SK-N-SH (cell line): ENCODE data around the gene AACS. TPM values are rescaled to one million over a fixed set of nuclear protein-coding genes. Genes with fewer than 3 reads are reported as not detected.

Experiments used
- CTCF ChIA-PET: fragments of 300-600, 350-600 bp; formaldehyde crosslinking; extraction: SDS; loops from one replicate; lab custom pipeline; 2021; lab: Yijun Ruan, JAX
- POLR2A ChIA-PET: fragments of 350-600 bp; sonication (Branson Sonifier 250); formaldehyde crosslinking; extraction: SDS; loops from one replicate; lab custom pipeline; 2020; ENCODE audit warnings: antibody characterized with exemption, inconsistent platforms; lab: Yijun Ruan, JAX
- DNase-seq: peaks from one replicate; pipeline ENCODE4 v3.0.0; 2012
- H2AFZ ChIP-seq: fragments of 200-600 bp; sonication (generic); 2 replicates; pipeline ENCODE4 v1.8.1; 2016; ENCODE audit warnings: antibody characterized with exemption, mild to moderate bottlenecking, low read depth
- H3F3A ChIP-seq: fragments of 200-600 bp; sonication (generic); replicated peaks from 2 replicates; pipeline ENCODE3; 2016; ENCODE audit warnings: antibody characterized with exemption, mild to moderate bottlenecking; ENCODE audit not compliant: insufficient read depth
- H3K27ac ChIP-seq, 2 experiments: fragments of 200-500 bp in 1 of 2; fragments of 200-600 bp in 1 of 2; sonication (Bioruptor generic) in 1 of 2; sonication (generic), shearing (Covaris generic) in 1 of 2; 2 replicates each; pipeline versions ENCODE4 v1.5.1 to v1.6.1; 2014 to 2016; ENCODE audit warnings: low read depth in 2 of 2, inconsistent platforms in 1 of 2, low read length in 1 of 2, mild to moderate bottlenecking in 1 of 2, mixed read lengths in 1 of 2
- H3K27me3 ChIP-seq: fragments of 200-600 bp; sonication (generic), shearing (Covaris generic); 2 replicates; pipeline ENCODE4 v1.6.1; 2016; ENCODE audit warnings: mixed run types; ENCODE audit not compliant: insufficient read depth
- H3K36me3 ChIP-seq, 2 experiments: fragments of 200-500 bp in 1 of 2; fragments of 200-600 bp in 1 of 2; sonication (Bioruptor generic) in 1 of 2; sonication (generic) in 1 of 2; replicated peaks in 1 of 2; 2 replicates each; pipeline versions ENCODE3 to v1.5.1; 2014 to 2016; ENCODE audit warnings: low read length in 1 of 2, mild to moderate bottlenecking in 1 of 2; ENCODE audit not compliant: insufficient read depth in 2 of 2, control insufficient read depth in 1 of 2
- H3K4me1 ChIP-seq, 2 experiments: fragments of 200-500 bp in 1 of 2; fragments of 200-600 bp in 1 of 2; sonication (Bioruptor generic) in 1 of 2; sonication (generic), shearing (Covaris generic) in 1 of 2; 2 replicates each; pipeline versions ENCODE4 v1.5.1 to v1.6.1; 2014 to 2016; ENCODE audit warnings: low read depth in 1 of 2, low read length in 1 of 2, mixed run types in 1 of 2; ENCODE audit not compliant: insufficient read depth in 2 of 2, control insufficient read depth in 1 of 2
- H3K4me2 ChIP-seq: fragments of 200-600 bp; sonication (generic), shearing (Covaris generic); 2 replicates; pipeline ENCODE4 v1.6.1; 2017; ENCODE audit warnings: mixed run types
- H3K4me3 ChIP-seq, 2 experiments: fragments of 200-500 bp in 1 of 2; fragments of 200-600 bp in 1 of 2; sonication (Bioruptor generic) in 1 of 2; sonication (generic), shearing (Covaris generic) in 1 of 2; 2 replicates each; pipeline versions ENCODE4 v1.5.1 to v1.8.1; 2014 to 2016; ENCODE audit warnings: low read depth in 2 of 2, inconsistent platforms in 1 of 2, low read length in 1 of 2, mild to moderate bottlenecking in 1 of 2, mixed read lengths in 1 of 2, moderate library complexity in 1 of 2
- H3K79me2 ChIP-seq: fragments of 200-600 bp; sonication (generic); 2 replicates; pipeline ENCODE4 v1.8.1; 2017; ENCODE audit warnings: mild to moderate bottlenecking; ENCODE audit not compliant: insufficient read depth
- H3K9ac ChIP-seq: fragments of 200-600 bp; sonication (generic); 2 replicates; pipeline ENCODE4 v1.6.1; 2017; ENCODE audit warnings: mixed run types
- H3K9me2 ChIP-seq: fragments of 200-600 bp; sonication (generic); 2 replicates; pipeline ENCODE4 v1.6.1; 2017; ENCODE audit warnings: mixed run types
- H3K9me3 ChIP-seq: fragments of 200-600 bp; sonication (generic); 2 replicates; pipeline ENCODE4 v1.6.1; 2017; ENCODE audit warnings: mixed run types, mild to moderate bottlenecking, moderate library complexity
- H4K20me1 ChIP-seq: fragments of 200-600 bp; sonication (generic); 2 replicates; pipeline ENCODE4 v1.6.1; 2017; ENCODE audit warnings: mild to moderate bottlenecking, mixed run types; ENCODE audit not compliant: insufficient read depth
- CHD2 ChIP-seq: fragments of 150-350 bp; IDR thresholded peaks from 2 replicates; pipeline ENCODE4 v1.6.1; 2018; ENCODE audit warnings: low read length; ENCODE audit not compliant: partially characterized antibody
- ELF1 ChIP-seq: IDR thresholded peaks from 2 replicates; pipeline ENCODE4 v1.4.0; 2012
- EZH2phosphoT487 ChIP-seq: fragments of 200-600 bp; sonication (generic); IDR thresholded peaks from 2 replicates; pipeline ENCODE4 v1.6.1; 2017; ENCODE audit warnings: low read depth, mixed run types, mild to moderate bottlenecking, antibody characterized with exemption, moderate library complexity, borderline replicate concordance
- FOSL2 ChIP-seq: IDR thresholded peaks from 2 replicates; pipeline ENCODE4 v1.4.0; 2012; ENCODE audit warnings: low read depth, mild to moderate bottlenecking, moderate library complexity, borderline replicate concordance
- FOXM1 ChIP-seq: IDR thresholded peaks from 2 replicates; pipeline ENCODE4 v1.4.0; 2012; ENCODE audit warnings: low read depth, mild to moderate bottlenecking
- GATA2 ChIP-seq: sonication (generic); formaldehyde crosslinking; IDR thresholded peaks from 2 replicates; pipeline ENCODE4 v1.5.0; 2020; ENCODE audit warnings: mild to moderate bottlenecking, missing genetic modification reagents
- JUND ChIP-seq: IDR thresholded peaks from 2 replicates; pipeline ENCODE4 v1.4.0; 2012
- MEF2A ChIP-seq: IDR thresholded peaks from 2 replicates; pipeline ENCODE4 v1.4.0; 2012; ENCODE audit warnings: low read depth, borderline replicate concordance
- MXI1 ChIP-seq: IDR thresholded peaks from 2 replicates; pipeline ENCODE4 v1.6.1; 2012; ENCODE audit warnings: mild to moderate bottlenecking, low read depth, low read length, improper control_type of control experiment
- RAD21 ChIP-seq: IDR thresholded peaks from 2 replicates; pipeline ENCODE4 v1.6.1; 2012; ENCODE audit warnings: mild to moderate bottlenecking, low read length
- SMC3 ChIP-seq: IDR thresholded peaks from 2 replicates; pipeline ENCODE4 v1.6.1; 2012; ENCODE audit warnings: low read depth, low read length, improper control_type of control experiment
- TCF12 ChIP-seq: IDR thresholded peaks from 2 replicates; pipeline ENCODE4 v1.4.0; 2012
- WGBS: methylation state at CpG from one replicate; pipeline ENCODE4 v1.1.6; 2017; ENCODE audit warnings: low lambda C conversion rate; 5-methylcytosine and 5-hydroxymethylcytosine counted together
- polyA plus RNA-seq, 3 experiments: library from polyadenylated mRNA; depleted of rRNA; stranded (reverse); fragments of >200 nt; gene quantifications; 2 replicates each; pipeline ENCODE4 v1.2.3, GENCODE V29; 2012
- TF ChIP-seq, protein P1 (sequence below): fragments of 150-350 bp; IDR thresholded peaks from 2 replicates; pipeline ENCODE4 v1.6.1; 2017; ENCODE audit warnings: antibody characterized with exemption, low read length, low read depth, borderline replicate concordance
- TF ChIP-seq, protein P2 (sequence below): IDR thresholded peaks from 2 replicates; pipeline ENCODE4 v1.4.0; 2012; ENCODE audit warnings: low read depth
- TF ChIP-seq, protein P3 (sequence below): IDR thresholded peaks from 2 replicates; pipeline ENCODE4; 2012
- TF ChIP-seq, protein P4 (sequence below): IDR thresholded peaks from 2 replicates; pipeline ENCODE4 v1.4.0; 2012; ENCODE audit warnings: low read depth, borderline replicate concordance
- TF ChIP-seq, protein P5 (sequence below): IDR thresholded peaks from 2 replicates; pipeline ENCODE4 v1.4.0; 2012; ENCODE audit warnings: low read depth, borderline replicate concordance

The AACS gene
- polyA plus RNA-seq, 1 of the 3 experiments (the other 2 are of a cell fraction), result 17.3 TPM

DNA sequence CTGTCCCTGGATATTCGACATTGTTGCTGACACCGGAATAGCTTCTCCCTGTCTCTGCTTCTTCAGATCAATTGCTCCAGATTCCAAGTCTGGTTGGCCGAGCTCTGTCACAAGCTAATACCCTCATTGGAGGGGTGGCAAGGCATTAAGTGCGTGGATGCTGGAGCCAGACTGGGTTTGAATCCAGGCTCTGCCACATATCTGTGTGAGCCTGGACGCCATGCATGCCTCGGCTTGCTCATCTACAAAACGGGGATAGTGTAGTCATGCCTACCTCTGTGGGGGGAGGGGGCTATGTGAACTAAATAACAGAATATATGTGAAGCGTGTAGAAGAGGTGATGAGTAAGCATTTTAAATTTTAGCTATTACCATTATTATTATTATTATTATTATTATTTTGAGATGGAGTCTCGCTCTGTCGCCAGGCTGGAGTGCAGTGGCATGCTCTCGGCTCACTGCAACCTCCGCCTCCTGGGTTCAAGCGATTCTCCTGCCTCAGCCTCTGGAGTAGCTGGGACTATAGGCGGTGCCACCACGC is 97.3 kb downstream of the AACS start:
- no peaks in the 10 kb centered on the region for H3K27me3 ChIP-seq
- POLR2A ChIA-PET, result no interaction called here
- no peak overlapping the region for H3K9ac ChIP-seq
- DNase-seq, result no peak
- H3K4me2 ChIP-seq, result no peak overlapping the region
- H3K79me2 ChIP-seq, result no peaks in the 10 kb centered on the region
- CTCF ChIA-PET, result interaction anchor here (1.2 to 1.5 kb wide), 3 partner anchors 11 to 21 kb away, joined by 3 to 5 read pairs (median 4); no protein-coding TSS in a partner anchor
- TF ChIP-seq, protein P1, sequence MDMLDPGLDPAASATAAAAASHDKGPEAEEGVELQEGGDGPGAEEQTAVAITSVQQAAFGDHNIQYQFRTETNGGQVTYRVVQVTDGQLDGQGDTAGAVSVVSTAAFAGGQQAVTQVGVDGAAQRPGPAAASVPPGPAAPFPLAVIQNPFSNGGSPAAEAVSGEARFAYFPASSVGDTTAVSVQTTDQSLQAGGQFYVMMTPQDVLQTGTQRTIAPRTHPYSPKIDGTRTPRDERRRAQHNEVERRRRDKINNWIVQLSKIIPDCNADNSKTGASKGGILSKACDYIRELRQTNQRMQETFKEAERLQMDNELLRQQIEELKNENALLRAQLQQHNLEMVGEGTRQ, result no peak
- TF ChIP-seq, protein P2, sequence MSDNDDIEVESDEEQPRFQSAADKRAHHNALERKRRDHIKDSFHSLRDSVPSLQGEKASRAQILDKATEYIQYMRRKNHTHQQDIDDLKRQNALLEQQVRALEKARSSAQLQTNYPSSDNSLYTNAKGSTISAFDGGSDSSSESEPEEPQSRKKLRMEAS, result no peak
- TF ChIP-seq ELF1 (no peak), MEF2A (no peak), MXI1 (no peak), RAD21 (no peak)
- no peaks in the 10 kb centered on the region for H3K9me2 ChIP-seq
- no peaks in the 10 kb centered on the region for H3K9me3 ChIP-seq
- no peaks in the 10 kb centered on the region for H3K36me3 ChIP-seq
- 70% methylated on average over 15 of the region's 15 CpGs for WGBS
- H2AFZ ChIP-seq, result no peak overlapping the region
- no peaks in the 10 kb centered on the region for H4K20me1 ChIP-seq
- H3K4me3 ChIP-seq, result no peak overlapping the region
- H3K27ac ChIP-seq, result no peak overlapping the region
- no peaks in the 10 kb centered on the region for H3K4me1 ChIP-seq
- no peaks in the 10 kb centered on the region for H3F3A ChIP-seq

DNA sequence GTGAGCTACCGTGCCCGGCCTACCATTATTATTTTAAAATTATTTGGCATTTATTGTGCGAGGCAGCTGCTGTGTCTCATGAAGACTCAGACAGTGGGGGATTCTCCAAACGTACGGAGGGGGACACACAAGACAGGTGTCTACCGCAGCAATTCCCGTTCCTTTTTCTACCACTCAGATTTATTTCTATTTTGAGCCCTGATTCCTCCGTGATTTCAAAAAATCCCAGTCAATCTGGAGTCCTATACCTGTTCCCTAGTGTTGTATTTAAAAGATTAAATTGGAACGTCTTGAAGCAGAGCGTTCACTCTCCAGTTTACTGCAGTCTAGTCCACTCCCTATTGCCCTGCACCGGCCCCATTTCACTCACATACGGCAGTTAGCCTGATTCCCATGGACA is 97.9 kb downstream of the AACS start:
- H3K4me2 ChIP-seq, result no peak overlapping the region
- no peaks in the 10 kb centered on the region for H3K9me3 ChIP-seq
- CTCF ChIA-PET, result interaction anchor here (0.8 to 1.5 kb wide), 2 partner anchors 11 to 20 kb away, joined by 3 to 4 read pairs; no protein-coding TSS in a partner anchor
- no peak for DNase-seq
- H3K79me2 ChIP-seq, result no peaks in the 10 kb centered on the region
- H3K27ac ChIP-seq, result no peak overlapping the region
- H3K9me2 ChIP-seq, result no peaks in the 10 kb centered on the region
- no peak overlapping the region for H3K4me3 ChIP-seq
- H2AFZ ChIP-seq, result no peak overlapping the region
- no peaks in the 10 kb centered on the region for H3K4me1 ChIP-seq
- no peak overlapping the region for H3K9ac ChIP-seq
- H3K27me3 ChIP-seq, result no peaks in the 10 kb centered on the region
- no peaks in the 10 kb centered on the region for H3K36me3 ChIP-seq
- 59% methylated on average over 12 of the region's 12 CpGs for WGBS
- TF ChIP-seq GATA2 (CRISPR knock-in tag), result no peak
- TF ChIP-seq JUND, result no peak
- no peak for TF ChIP-seq MXI1
- TF ChIP-seq CHD2, result no peak
- no peak for TF ChIP-seq FOXM1
- TF ChIP-seq SMC3, result no peak
- no peak for TF ChIP-seq TCF12
- TF ChIP-seq FOSL2, result no peak
- TF ChIP-seq, protein P3, sequence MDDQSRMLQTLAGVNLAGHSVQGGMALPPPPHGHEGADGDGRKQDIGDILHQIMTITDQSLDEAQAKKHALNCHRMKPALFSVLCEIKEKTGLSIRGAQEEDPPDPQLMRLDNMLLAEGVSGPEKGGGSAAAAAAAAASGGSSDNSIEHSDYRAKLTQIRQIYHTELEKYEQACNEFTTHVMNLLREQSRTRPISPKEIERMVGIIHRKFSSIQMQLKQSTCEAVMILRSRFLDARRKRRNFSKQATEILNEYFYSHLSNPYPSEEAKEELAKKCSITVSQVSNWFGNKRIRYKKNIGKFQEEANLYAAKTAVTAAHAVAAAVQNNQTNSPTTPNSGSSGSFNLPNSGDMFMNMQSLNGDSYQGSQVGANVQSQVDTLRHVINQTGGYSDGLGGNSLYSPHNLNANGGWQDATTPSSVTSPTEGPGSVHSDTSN, result no peak
- TF ChIP-seq EZH2phosphoT487, result no peak
- TF ChIP-seq ELF1, result no peak
- TF ChIP-seq, protein P4, sequence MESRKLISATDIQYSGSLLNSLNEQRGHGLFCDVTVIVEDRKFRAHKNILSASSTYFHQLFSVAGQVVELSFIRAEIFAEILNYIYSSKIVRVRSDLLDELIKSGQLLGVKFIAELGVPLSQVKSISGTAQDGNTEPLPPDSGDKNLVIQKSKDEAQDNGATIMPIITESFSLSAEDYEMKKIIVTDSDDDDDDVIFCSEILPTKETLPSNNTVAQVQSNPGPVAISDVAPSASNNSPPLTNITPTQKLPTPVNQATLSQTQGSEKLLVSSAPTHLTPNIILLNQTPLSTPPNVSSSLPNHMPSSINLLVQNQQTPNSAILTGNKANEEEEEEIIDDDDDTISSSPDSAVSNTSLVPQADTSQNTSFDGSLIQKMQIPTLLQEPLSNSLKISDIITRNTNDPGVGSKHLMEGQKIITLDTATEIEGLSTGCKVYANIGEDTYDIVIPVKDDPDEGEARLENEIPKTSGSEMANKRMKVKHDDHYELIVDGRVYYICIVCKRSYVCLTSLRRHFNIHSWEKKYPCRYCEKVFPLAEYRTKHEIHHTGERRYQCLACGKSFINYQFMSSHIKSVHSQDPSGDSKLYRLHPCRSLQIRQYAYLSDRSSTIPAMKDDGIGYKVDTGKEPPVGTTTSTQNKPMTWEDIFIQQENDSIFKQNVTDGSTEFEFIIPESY, result no peak
- TF ChIP-seq, protein P5, sequence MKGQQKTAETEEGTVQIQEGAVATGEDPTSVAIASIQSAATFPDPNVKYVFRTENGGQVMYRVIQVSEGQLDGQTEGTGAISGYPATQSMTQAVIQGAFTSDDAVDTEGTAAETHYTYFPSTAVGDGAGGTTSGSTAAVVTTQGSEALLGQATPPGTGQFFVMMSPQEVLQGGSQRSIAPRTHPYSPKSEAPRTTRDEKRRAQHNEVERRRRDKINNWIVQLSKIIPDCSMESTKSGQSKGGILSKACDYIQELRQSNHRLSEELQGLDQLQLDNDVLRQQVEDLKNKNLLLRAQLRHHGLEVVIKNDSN, result no peak
- H3F3A ChIP-seq, result no peaks in the 10 kb centered on the region
- no peaks in the 10 kb centered on the region for H4K20me1 ChIP-seq
- POLR2A ChIA-PET, result no interaction called here
